Prostate gland (tissue), 2 donors: ENCODE data around the gene NSA2. TPM values are rescaled to one million over a fixed set of nuclear protein-coding genes. Genes with fewer than 3 reads are reported as not detected.
"Not testable (repeated sequence)": the region's sequence is repeated elsewhere in the genome, so short reads cannot be mapped to it uniquely, and the experiment has no call there.

Experiments
- DNase-seq: peaks from one replicate; pipeline ENCODE4 v3.0.0-alpha.2; 2019; ENCODE audit warnings: low spot score
- H3K27ac ChIP-seq, 2 donors: fragments of 200-600 bp; sonication (generic); 2 replicates each; pipeline ENCODE4 v1.5.1; 2017 to 2019
- H3K27me3 ChIP-seq: fragments of 200-600 bp; sonication (generic); replicated peaks from 2 replicates; pipeline ENCODE4 v1.5.1; 2019; ENCODE audit not compliant: insufficient read depth
- H3K36me3 ChIP-seq, 2 donors: fragments of 200-600 bp; sonication (generic); 1 replicate in 1 of 2; 2 replicates in 1 of 2; pipeline versions ENCODE4 v1.5.1 to v1.8.1; 2017 to 2019
- H3K4me1 ChIP-seq: fragments of 200-600 bp; sonication (generic); replicated peaks from 2 replicates; pipeline ENCODE4 v1.5.1; 2019
- H3K4me3 ChIP-seq, 2 donors: fragments of 200-600 bp; sonication (generic); 2 replicates each; pipeline ENCODE4 v1.5.1; 2017 to 2019
- H3K9me3 ChIP-seq: fragments of 200-600 bp; sonication (generic); 2 replicates; pipeline ENCODE4 v1.5.1; 2017
- CTCF ChIP-seq, 4 experiments: fragments of 200-600 bp in 2 of 4; fragments of 450-650 bp in 2 of 4; sonication (generic) in 2 of 4; IDR thresholded peaks; 1 replicate in 3 of 4; 2 replicates in 1 of 4; pipeline ENCODE4 v1.5.1; 2016 to 2019; ENCODE audit warnings: antibody characterized with exemption in 4 of 4, mild to moderate bottlenecking in 2 of 4, moderate library complexity in 2 of 4
- POLR2A ChIP-seq: fragments of 450-650 bp; IDR thresholded peaks from one replicate; pipeline ENCODE4 v1.6.1; 2016; ENCODE audit warnings: antibody characterized with exemption, mild to moderate bottlenecking
- POLR2AphosphoS5 ChIP-seq: sonication (generic); formaldehyde crosslinking; IDR thresholded peaks from one replicate; pipeline ENCODE4 v1.6.1; 2017; ENCODE audit warnings: antibody characterized with exemption
- WGBS: methylation state at CpG from one replicate; pipeline ENCODE4 v1.1.5; 2018; 5-methylcytosine and 5-hydroxymethylcytosine counted together
- intact Hi-C: fragments of 100-400 bp; cut with DNase I; formaldehyde crosslinking; loops from one replicate; pipeline ENCODE4 v1.14.2; 2022
- total RNA-seq, 2 donors: library from RNA; depleted of rRNA; stranded (reverse); fragments of >200 nt; gene quantifications; one replicate each; pipeline ENCODE4 v1.1.0, GENCODE V29; 2016

The NSA2 gene
- total RNA-seq, 2 donors from 2014 or later, result 59.2 to 130 TPM

- H3K36me3 ChIP-seq, result no peaks in the 10 kb centered on the region
- WGBS, result 69% methylated on average over 4 of the region's 4 CpGs
- H3K4me3 ChIP-seq, result no peak overlapping the region
- intact Hi-C loops, result no loop called here
- H3K4me1 ChIP-seq, result no peaks in the 10 kb centered on the region
- no peak overlapping the region for H3K27ac ChIP-seq
- TF ChIP-seq CTCF (IDR thresholded peaks at IDR 0.05) (no peak), POLR2AphosphoS5 (no peak), POLR2A (no peak)
- H3K27me3 ChIP-seq, result no peaks in the 10 kb centered on the region
- no peaks in the 10 kb centered on the region for H3K9me3 ChIP-seq
- no peak for DNase-seq
These were observed 28.6 kb upstream of the NSA2 start for GRCh38 chr5:74738406-74738805.

- H3K27ac ChIP-seq, DNase-seq, H3K9me3 ChIP-seq, H3K27me3 ChIP-seq, H3K36me3 ChIP-seq, H3K4me3 ChIP-seq, H3K4me1 ChIP-seq, intact Hi-C loops: not testable (repeated sequence)
- WGBS, result 97% methylated on average over 4 of the region's 4 CpGs
These were observed 18.3 kb upstream of the NSA2 start for GRCh38 chr5:74748742-74749141.

GRCh38 chr5:74761241-74761640 lies 5.8 kb upstream of the NSA2 start:
- H3K27me3 ChIP-seq, result no peaks in the 10 kb centered on the region
- H3K36me3 ChIP-seq, result no peaks in the 10 kb centered on the region
- intact Hi-C loops, result no loop called here
- no peak overlapping the region for H3K27ac ChIP-seq
- TF ChIP-seq POLR2A (no peak), POLR2AphosphoS5 (no peak), CTCF (IDR thresholded peaks at IDR 0.05) (no peak)
- H3K4me3 ChIP-seq, result no peak overlapping the region
- WGBS, result 74% methylated on average over 1 of the region's 1 CpG
- no peaks in the 10 kb centered on the region for H3K9me3 ChIP-seq
- H3K4me1 ChIP-seq, result no peaks in the 10 kb centered on the region
- DNase-seq, result no peak

- whole genome bisulfite sequencing, result 98% methylated on average over 2 of the region's 2 CpGs
- DNase-seq, result no peak
These were observed 4.5 kb upstream of the NSA2 start for GRCh38 chr5:74762599-74762998.

DNA sequence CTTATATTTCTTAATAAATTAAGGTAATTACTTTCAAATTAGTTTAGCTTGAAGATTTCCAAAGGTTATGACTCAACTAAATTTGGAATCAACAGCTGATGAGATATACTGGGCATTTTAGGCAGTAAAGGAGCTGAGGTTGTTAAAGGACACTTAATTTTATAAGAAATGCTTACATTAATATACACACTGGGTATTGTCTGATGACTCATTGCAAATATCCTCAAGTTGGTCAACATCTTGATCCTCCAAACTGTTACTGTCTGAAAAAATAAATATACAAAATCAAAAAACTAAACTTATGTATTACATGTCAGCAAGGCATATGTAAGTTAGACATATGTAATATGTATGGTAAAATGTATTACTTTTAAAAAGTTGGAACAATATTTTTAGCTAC lies 3.5 kb upstream of the NSA2 start:
- no peak for TF ChIP-seq POLR2AphosphoS5
- TF ChIP-seq CTCF (IDR thresholded peaks at IDR 0.05), result no peak
- no peak for TF ChIP-seq POLR2A
- H3K9me3 ChIP-seq, result no peaks in the 10 kb centered on the region
- DNase-seq, result no peak
- intact Hi-C loops, result no loop called here
- no peaks in the 10 kb centered on the region for H3K36me3 ChIP-seq
- H3K4me1 ChIP-seq, result peaks cover 5% of the 10 kb centered on the region
- no peak overlapping the region for H3K4me3 ChIP-seq
- H3K27ac ChIP-seq, result no peak overlapping the region
- H3K27me3 ChIP-seq, result no peaks in the 10 kb centered on the region

More at GRCh38 chr5:74762599-74762998, 4.5 kb upstream of the NSA2 start:
- Histone ChIP-seq H3K27ac (no peak overlapping the region), H3K4me3 (no peak overlapping the region), H3K4me1 (no peaks in the 10 kb centered on the region), H3K27me3 (no peaks in the 10 kb centered on the region), H3K9me3 (no peaks in the 10 kb centered on the region), H3K36me3 (no peaks in the 10 kb centered on the region)
- intact Hi-C loops, result no loop called here
- TF ChIP-seq POLR2A, result no peak
- no peak for TF ChIP-seq CTCF (IDR thresholded peaks at IDR 0.05)
- TF ChIP-seq POLR2AphosphoS5, result no peak
